PFSK-1 (cell line): ENCODE measurements around the gene AANAT.

ENCODE experiments used
- POLR2AphosphoS5 ChIP-seq: IDR thresholded peaks from 2 replicates; pipeline ENCODE4 v1.6.1; 2012; ENCODE audit warnings: low read depth, mild to moderate bottlenecking, control low read depth, low read length, moderate library complexity
- SIN3A ChIP-seq: IDR thresholded peaks from 2 replicates; pipeline ENCODE4 v1.6.1; 2012; ENCODE audit warnings: mild to moderate bottlenecking, low read length, moderate library complexity, borderline replicate concordance; ENCODE audit not compliant: insufficient read depth
- TF ChIP-seq, protein P1 (sequence below), 2 experiments: IDR thresholded peaks; 2 replicates each; pipeline versions ENCODE4 v1.6.1 to v1.8.0; 2011 to 2012; ENCODE audit warnings: low read depth in 2 of 2, low read length in 2 of 2, control low read depth in 1 of 2, inconsistent platforms in 1 of 2, mild to moderate bottlenecking in 1 of 2, moderate library complexity in 1 of 2; ENCODE audit not compliant: insufficient read depth in 1 of 2

DNA sequence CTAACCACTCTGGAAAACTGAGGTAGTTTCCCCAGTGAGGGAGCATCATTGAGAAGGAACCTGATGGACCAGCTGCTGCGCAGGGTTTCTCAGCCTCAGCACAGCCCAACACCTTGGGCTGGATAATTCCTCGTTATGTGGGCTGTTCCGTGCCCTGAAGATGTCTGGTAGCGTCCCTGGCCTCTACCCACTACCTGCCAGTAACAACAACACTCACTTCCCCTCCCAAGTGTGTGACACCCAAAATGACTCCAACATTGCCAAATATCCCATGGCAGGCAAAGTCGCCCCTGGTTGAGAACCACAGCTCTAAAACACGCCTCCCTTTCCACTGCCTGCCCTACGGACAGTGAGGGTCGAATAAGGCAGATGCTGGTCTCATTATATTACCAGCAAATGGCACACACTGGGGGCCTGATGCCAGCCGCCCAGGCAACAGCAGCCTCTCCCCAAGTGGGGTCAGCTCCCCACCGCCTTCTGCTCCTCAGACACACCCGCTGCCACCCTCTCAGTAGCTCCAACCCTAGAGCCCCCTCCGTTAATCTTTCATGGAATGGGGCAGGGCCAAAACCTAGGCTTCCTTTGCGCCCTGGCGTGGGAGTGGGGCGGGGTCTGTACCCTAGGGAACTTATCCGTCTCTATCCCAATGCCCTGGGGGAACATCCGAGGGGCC, 32.8 kb downstream of the AANAT start:
- TF ChIP-seq SIN3A (no peak), POLR2AphosphoS5 (no peak)
- TF ChIP-seq, protein P1, sequence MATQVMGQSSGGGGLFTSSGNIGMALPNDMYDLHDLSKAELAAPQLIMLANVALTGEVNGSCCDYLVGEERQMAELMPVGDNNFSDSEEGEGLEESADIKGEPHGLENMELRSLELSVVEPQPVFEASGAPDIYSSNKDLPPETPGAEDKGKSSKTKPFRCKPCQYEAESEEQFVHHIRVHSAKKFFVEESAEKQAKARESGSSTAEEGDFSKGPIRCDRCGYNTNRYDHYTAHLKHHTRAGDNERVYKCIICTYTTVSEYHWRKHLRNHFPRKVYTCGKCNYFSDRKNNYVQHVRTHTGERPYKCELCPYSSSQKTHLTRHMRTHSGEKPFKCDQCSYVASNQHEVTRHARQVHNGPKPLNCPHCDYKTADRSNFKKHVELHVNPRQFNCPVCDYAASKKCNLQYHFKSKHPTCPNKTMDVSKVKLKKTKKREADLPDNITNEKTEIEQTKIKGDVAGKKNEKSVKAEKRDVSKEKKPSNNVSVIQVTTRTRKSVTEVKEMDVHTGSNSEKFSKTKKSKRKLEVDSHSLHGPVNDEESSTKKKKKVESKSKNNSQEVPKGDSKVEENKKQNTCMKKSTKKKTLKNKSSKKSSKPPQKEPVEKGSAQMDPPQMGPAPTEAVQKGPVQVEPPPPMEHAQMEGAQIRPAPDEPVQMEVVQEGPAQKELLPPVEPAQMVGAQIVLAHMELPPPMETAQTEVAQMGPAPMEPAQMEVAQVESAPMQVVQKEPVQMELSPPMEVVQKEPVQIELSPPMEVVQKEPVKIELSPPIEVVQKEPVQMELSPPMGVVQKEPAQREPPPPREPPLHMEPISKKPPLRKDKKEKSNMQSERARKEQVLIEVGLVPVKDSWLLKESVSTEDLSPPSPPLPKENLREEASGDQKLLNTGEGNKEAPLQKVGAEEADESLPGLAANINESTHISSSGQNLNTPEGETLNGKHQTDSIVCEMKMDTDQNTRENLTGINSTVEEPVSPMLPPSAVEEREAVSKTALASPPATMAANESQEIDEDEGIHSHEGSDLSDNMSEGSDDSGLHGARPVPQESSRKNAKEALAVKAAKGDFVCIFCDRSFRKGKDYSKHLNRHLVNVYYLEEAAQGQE (IDR thresholded peaks at IDR 0.05; ENCODE audit: insufficient read depth in 1 of 2, low read depth in 2 of 2, low read length in 2 of 2), result no peak
